HEK293T (cell line): Measurements from ENCODE around the gene TLK1.

ENCODE experiments used
- CTCF ChIA-PET: fragments of 350-600 bp; formaldehyde crosslinking; extraction: SDS; loops from one replicate; lab custom pipeline; 2021; ENCODE audit warnings: antibody characterized with exemption, inconsistent platforms; lab: Yijun Ruan, JAX
- POLR2A ChIA-PET: fragments of 350-600 bp; formaldehyde crosslinking; extraction: SDS; loops from one replicate; lab custom pipeline; 2020; ENCODE audit warnings: antibody characterized with exemption, inconsistent platforms; lab: Yijun Ruan, JAX
- DNase-seq: peaks from one replicate; pipeline ENCODE4 v3.0.0; 2012; ENCODE audit warnings: mixed read lengths; ENCODE audit errors: extremely low spot score
- ARNT ChIP-seq: fragments of 450-650 bp; IDR thresholded peaks from 2 replicates; pipeline ENCODE4 v1.6.1; 2017; ENCODE audit warnings: mild to moderate bottlenecking
- BHLHE40 ChIP-seq: fragments of 450-650 bp; IDR thresholded peaks from 2 replicates; pipeline ENCODE4 v1.6.1; 2016; ENCODE audit warnings: mild to moderate bottlenecking, moderate library complexity, borderline replicate concordance
- CTBP1 ChIP-seq: fragments of 450-650 bp; IDR thresholded peaks from 2 replicates; pipeline ENCODE4 v1.6.1; 2016; ENCODE audit warnings: borderline replicate concordance
- ELF4 ChIP-seq: fragments of 450-650 bp; IDR thresholded peaks from 2 replicates; pipeline ENCODE4 v1.6.1; 2017; ENCODE audit warnings: antibody characterized with exemption
- FOXA1 ChIP-seq: fragments of 450-650 bp; IDR thresholded peaks from 2 replicates; pipeline ENCODE4 v1.6.1; 2016; ENCODE audit warnings: mild to moderate bottlenecking
- FOXK2 ChIP-seq: fragments of 450-650 bp; IDR thresholded peaks from 2 replicates; pipeline ENCODE4 v1.6.1; 2016; ENCODE audit warnings: mild to moderate bottlenecking
- FOXM1 ChIP-seq: fragments of 450-650 bp; IDR thresholded peaks from 2 replicates; pipeline ENCODE4 v1.6.1; 2017; ENCODE audit warnings: mild to moderate bottlenecking, borderline replicate concordance
- HDGF ChIP-seq: fragments of 450-650 bp; IDR thresholded peaks from 2 replicates; pipeline ENCODE4 v1.6.1; 2017; ENCODE audit warnings: antibody characterized with exemption, borderline replicate concordance
- L3MBTL2 ChIP-seq: fragments of 450-650 bp; conservative IDR thresholded peaks from 2 replicates; pipeline ENCODE4 v1.6.1; 2016; ENCODE audit warnings: mild to moderate bottlenecking
- LEF1 ChIP-seq: fragments of 450-650 bp; IDR thresholded peaks from 2 replicates; pipeline ENCODE4 v1.6.1; 2017; ENCODE audit warnings: mild to moderate bottlenecking, borderline replicate concordance
- NFRKB ChIP-seq: fragments of 450-650 bp; IDR thresholded peaks from 2 replicates; pipeline ENCODE4 v1.6.1; 2016; ENCODE audit warnings: mild to moderate bottlenecking, moderate library complexity
- PKNOX1 ChIP-seq: fragments of 450-650 bp; IDR thresholded peaks from 2 replicates; pipeline ENCODE4 v1.6.1; 2016
- SP1 ChIP-seq: fragments of 450-650 bp; IDR thresholded peaks from 2 replicates; pipeline ENCODE4 v1.6.1; 2017
- SUZ12 ChIP-seq: fragments of 450-650 bp; IDR thresholded peaks from 2 replicates; pipeline ENCODE4 v1.6.1; 2016; ENCODE audit warnings: mild to moderate bottlenecking
- TARDBP ChIP-seq: fragments of 450-650 bp; IDR thresholded peaks from 2 replicates; pipeline ENCODE4 v1.6.1; 2016
- ZNF384 ChIP-seq: fragments of 450-650 bp; IDR thresholded peaks from 2 replicates; pipeline ENCODE4 v1.6.1; 2016

The TLK1 gene

GRCh38 chr2:171057575-171057974 is 103.1 kb downstream of the TLK1 start:
- TF ChIP-seq BHLHE40 (no peak), SP1 (no peak), CTBP1 (no peak), ARNT (no peak)
- no peak for DNase-seq
- CTCF ChIA-PET, result no interaction called here
- POLR2A ChIA-PET, result no interaction called here

- POLR2A ChIA-PET, result no interaction called here
- DNase-seq, result no peak
- CTCF ChIA-PET, result interaction anchor here (0.6 kb wide), 1 partner anchor 328 kb away, joined by 4 read pairs; no protein-coding TSS in a partner anchor
- no peak for TF ChIP-seq FOXM1
- TF ChIP-seq HDGF, result no peak
- no peak for TF ChIP-seq TARDBP
- no peak for TF ChIP-seq CTBP1
- TF ChIP-seq NFRKB, result no peak
- TF ChIP-seq LEF1, result no peak
- no peak for TF ChIP-seq ARNT
- TF ChIP-seq FOXA1, result no peak
Observed at GRCh38 chr2:171056307-171056706, 104.4 kb downstream of the TLK1 start.

- TF ChIP-seq LEF1 (no peak), FOXM1 (no peak), SUZ12 (no peak), FOXA1 (no peak), FOXK2 (no peak), BHLHE40 (no peak), NFRKB (no peak), ZNF384 (no peak)
- no peak for DNase-seq
- CTCF ChIA-PET, result no interaction called here
- POLR2A ChIA-PET, result no interaction called here
Observed at GRCh38 chr2:171049691-171050090, 111.0 kb downstream of the TLK1 start.

- no peak for DNase-seq
- CTCF ChIA-PET, result no interaction called here
- TF ChIP-seq ZNF384 (no peak), ELF4 (no peak), ARNT (no peak), SP1 (no peak), FOXA1 (no peak), CTBP1 (no peak), BHLHE40 (no peak), LEF1 (no peak), L3MBTL2 (no peak), PKNOX1 (no peak), HDGF (no peak), SUZ12 (no peak), NFRKB (no peak), FOXK2 (no peak), FOXM1 (no peak), TARDBP (no peak)
- POLR2A ChIA-PET, result no interaction called here
Observed at GRCh38 chr2:171046048-171046560, 114.6 kb downstream of the TLK1 start.

GRCh38 chr2:171044416-171044815 is 116.3 kb downstream of the TLK1 start:
- ChIA-PET POLR2A (no interaction called here), CTCF (no interaction called here)
- no peak for DNase-seq
- TF ChIP-seq FOXK2 (no peak), ZNF384 (no peak), SUZ12 (no peak), PKNOX1 (no peak), TARDBP (no peak), HDGF (no peak), BHLHE40 (no peak), LEF1 (no peak), ELF4 (no peak), FOXA1 (no peak), SP1 (no peak), NFRKB (no peak), FOXM1 (no peak), CTBP1 (no peak), L3MBTL2 (no peak), ARNT (no peak)

GRCh38 chr2:171042253-171042969 is 118.3 kb downstream of the TLK1 start:
- DNase-seq, result no peak
- ChIA-PET POLR2A (no interaction called here), CTCF (no interaction called here)
- no peak for TF ChIP-seq ARNT
- no peak for TF ChIP-seq FOXK2

GRCh38 chr2:171036532-171036931 is 124.2 kb downstream of the TLK1 start:
- POLR2A ChIA-PET, result no interaction called here
- DNase-seq, result no peak
- CTCF ChIA-PET, result no interaction called here
- no peak for TF ChIP-seq HDGF
- no peak for TF ChIP-seq SP1
- no peak for TF ChIP-seq ARNT
- no peak for TF ChIP-seq CTBP1
- TF ChIP-seq ZNF384, result no peak
- no peak for TF ChIP-seq LEF1
- TF ChIP-seq FOXM1, result no peak
- no peak for TF ChIP-seq PKNOX1
- no peak for TF ChIP-seq L3MBTL2
- no peak for TF ChIP-seq ELF4
- no peak for TF ChIP-seq BHLHE40
- TF ChIP-seq FOXA1, result no peak
- no peak for TF ChIP-seq SUZ12
- no peak for TF ChIP-seq FOXK2
- TF ChIP-seq NFRKB, result no peak
- TF ChIP-seq TARDBP, result no peak
